NT2/D1 (cell line): ENCODE results near the gene EML3.

Experiments used
- SUZ12 ChIP-seq: IDR thresholded peaks from 2 replicates; pipeline ENCODE4 v1.6.1; 2011; ENCODE audit not compliant: insufficient read length, insufficient read depth; ENCODE audit errors: extremely low read depth
- ZNF274 ChIP-seq: IDR thresholded peaks from 2 replicates; pipeline ENCODE4 v1.6.1; 2011; ENCODE audit warnings: mild to moderate bottlenecking, low read depth, low read length

DNA sequence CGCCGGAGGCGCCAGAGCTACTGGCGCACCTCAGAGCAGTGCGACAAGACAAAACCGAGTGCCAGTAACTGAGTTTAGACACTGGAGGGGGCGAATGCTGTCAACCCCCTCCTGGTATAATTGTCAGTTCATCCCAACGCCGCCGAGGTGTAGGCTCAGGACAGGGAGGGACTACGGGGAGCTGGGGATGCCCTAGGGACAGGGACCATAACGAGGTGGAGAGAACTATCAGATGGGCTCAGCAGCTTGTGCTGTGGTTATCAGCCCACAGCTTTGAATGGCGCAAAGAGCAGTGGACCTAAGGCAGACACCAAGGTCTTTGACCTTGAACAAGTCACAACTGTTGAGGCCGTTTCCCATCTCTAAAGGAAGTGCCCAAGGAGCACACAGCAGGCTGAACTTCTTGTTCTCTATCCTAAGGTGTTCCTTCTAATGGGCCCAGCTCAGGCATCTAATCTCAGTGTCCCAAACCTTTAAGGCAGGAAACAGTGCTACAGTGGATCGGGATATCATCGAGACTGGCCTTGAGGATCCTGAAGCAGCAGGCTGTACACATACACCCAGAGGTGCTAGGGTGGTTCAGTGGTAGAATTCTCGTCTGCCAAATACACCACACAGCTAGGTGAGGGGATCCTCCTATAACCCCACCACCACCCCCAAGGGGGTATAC is 20.3 kb downstream of the EML3 start:
- TF ChIP-seq ZNF274, result no peak
- no peak for TF ChIP-seq SUZ12
